ENCODE measurements around the gene IL12B.

IL12B gene

DNA sequence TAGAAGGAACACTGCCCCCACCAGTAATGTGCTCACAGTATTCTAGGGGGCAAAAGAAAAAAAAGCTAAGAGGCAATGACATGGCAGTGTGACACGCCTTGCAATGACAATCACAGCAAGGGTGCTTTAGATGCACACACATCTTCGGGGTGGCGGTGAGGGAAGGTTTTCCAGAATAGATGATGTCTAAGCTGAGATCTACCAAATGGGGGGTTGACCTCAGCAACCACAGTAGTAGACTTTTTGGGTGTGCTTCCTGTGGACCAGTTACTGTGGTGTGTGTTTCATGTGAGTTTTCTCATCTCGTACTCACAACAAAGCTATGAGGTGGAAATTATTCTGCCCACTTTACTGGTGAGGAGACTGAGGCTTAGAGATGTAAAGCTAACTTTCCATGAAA is 10.2 kb upstream of the IL12B start:
- in situ Hi-C loops (cut with MboI; ENCODE audit: low sequenced_read_pairs, unreplicated experiment), result no loop called here
- no peak for DNase-seq (ENCODE audit: low spot score)
- TF ChIP-seq, protein P1, sequence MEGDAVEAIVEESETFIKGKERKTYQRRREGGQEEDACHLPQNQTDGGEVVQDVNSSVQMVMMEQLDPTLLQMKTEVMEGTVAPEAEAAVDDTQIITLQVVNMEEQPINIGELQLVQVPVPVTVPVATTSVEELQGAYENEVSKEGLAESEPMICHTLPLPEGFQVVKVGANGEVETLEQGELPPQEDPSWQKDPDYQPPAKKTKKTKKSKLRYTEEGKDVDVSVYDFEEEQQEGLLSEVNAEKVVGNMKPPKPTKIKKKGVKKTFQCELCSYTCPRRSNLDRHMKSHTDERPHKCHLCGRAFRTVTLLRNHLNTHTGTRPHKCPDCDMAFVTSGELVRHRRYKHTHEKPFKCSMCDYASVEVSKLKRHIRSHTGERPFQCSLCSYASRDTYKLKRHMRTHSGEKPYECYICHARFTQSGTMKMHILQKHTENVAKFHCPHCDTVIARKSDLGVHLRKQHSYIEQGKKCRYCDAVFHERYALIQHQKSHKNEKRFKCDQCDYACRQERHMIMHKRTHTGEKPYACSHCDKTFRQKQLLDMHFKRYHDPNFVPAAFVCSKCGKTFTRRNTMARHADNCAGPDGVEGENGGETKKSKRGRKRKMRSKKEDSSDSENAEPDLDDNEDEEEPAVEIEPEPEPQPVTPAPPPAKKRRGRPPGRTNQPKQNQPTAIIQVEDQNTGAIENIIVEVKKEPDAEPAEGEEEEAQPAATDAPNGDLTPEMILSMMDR (IDR thresholded peaks at IDR 0.05; ENCODE audit: borderline replicate concordance, control extremely low read depth, extremely low read depth, insufficient read depth, missing control alignments), result no peak

DNA sequence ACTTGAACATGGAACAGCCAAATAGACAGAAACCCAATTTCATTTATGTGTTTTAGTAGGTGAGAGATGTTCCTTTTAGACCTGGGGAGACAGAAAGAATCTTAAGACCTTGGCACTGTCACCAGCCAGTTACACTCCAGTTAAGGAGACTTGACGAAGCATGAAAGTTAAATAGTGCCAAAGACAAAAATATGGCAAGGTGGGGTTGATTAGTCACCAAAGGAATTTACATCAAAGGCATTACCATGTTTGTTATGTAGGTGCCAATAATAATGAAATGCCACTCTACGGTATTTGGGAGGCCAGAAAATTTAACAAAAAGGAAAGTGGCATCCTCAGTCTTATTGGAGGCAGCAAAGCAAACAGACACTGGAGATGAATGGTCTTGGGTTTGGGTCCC is 9.2 kb upstream of the IL12B start:
- in situ Hi-C loops (cut with MboI; ENCODE audit: low sequenced_read_pairs, unreplicated experiment), result no loop called here
- DNase-seq (ENCODE audit: low spot score), result no peak

DNA sequence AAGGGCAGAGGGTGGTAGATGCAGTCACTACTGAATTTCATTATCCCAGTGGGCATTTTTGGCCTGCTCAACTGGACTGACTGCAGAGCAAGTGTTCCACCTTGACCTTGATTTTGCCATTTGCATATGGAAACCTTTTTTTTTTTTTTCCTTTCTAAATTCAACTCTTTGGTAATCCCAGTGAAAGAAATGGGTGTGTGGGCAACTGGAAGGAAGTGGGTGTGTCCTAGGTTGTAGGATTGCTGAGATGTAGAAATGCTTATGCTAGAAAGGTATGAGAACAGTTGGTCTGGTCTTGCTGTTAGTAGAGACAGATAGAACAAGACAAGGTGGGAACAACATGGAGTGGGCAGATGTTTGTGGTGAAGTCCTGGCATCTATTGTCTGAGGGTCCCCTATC is 7.8 kb upstream of the IL12B start:
- in situ Hi-C loops (cut with MboI; ENCODE audit: low sequenced_read_pairs, unreplicated experiment), result no loop called here
- DNase-seq (ENCODE audit: low spot score), result no peak

More for the DNA sequence above, 9.2 kb upstream of the IL12B start:
- TF ChIP-seq, protein P1 (IDR thresholded peaks at IDR 0.05; ENCODE audit: borderline replicate concordance, control extremely low read depth, extremely low read depth, insufficient read depth, missing control alignments), result no peak

DNA sequence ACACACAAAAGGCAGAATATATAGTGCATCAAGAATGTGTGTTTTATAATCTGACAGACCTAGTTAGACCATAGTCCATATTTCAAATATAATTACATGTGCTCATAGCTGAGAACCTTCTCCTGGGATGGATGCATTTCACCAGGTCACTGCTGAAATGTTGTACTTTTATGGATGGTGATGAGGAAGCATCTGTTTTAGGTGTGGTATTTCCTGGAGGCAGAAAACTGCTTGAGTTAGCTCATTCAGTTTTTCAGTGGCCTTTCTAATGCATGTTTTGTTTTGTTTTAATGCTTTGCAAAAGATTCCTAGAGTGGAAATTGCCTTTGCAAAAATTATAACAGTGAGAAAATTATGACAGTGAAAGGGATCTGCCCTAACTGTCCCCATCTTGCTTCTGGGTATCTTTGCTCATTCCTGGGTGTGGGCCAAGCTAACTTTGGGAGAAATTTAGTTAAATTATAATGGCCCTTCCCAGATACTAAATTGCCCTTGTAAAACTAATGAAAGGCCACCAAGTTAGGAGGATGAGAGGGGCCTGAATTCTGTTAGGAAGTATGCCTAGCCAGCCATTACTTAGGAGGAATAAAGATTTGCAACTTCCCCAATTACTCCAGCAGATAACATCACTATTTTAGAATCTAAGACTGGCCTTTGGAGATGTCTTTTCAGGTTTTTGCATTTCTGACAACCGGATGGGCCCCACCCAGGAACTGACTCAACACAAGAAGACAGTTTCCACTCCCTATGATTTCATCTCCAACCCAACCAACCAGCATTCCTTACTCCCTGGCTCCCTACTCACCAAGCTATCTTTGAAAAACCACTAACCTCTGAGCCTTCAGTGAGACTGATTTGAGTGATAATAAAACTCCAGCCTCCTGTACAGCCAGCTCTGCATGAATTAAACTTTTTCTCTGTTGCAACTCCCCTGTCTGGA is 7.0 kb upstream of the IL12B start:
- in situ Hi-C loops (cut with MboI; ENCODE audit: low sequenced_read_pairs, unreplicated experiment), result no loop called here
- no peak for DNase-seq (ENCODE audit: low spot score)
- TF ChIP-seq, protein P1 (IDR thresholded peaks at IDR 0.05; ENCODE audit: borderline replicate concordance, control extremely low read depth, extremely low read depth, insufficient read depth, missing control alignments), result no peak

More for the DNA sequence above, 7.8 kb upstream of the IL12B start:
- TF ChIP-seq, protein P1 (IDR thresholded peaks at IDR 0.05; ENCODE audit: borderline replicate concordance, control extremely low read depth, extremely low read depth, insufficient read depth, missing control alignments), result no peak

DNA sequence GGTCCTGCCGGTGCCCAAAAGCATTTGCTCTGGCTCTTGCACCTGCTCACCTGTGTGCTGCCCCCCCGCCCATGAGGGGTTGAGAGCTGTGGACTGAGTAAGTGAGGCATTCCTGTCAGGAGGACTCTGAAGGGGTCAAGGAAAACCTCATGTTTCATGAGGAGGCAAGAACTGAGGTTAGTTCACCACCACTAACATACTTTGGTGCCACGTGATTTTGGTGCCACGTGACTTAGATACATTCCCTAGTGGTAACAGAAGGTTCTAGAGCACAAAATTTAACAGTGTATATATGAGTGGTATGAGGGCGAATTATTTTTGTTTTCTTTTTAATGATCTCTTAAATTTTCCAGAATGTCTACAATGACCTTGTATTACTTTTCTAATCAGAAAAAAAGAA is 6.3 kb upstream of the IL12B start:
- no peak for DNase-seq (ENCODE audit: low spot score)
- TF ChIP-seq, protein P1 (IDR thresholded peaks at IDR 0.05; ENCODE audit: borderline replicate concordance, control extremely low read depth, extremely low read depth, insufficient read depth, missing control alignments), result no peak
- in situ Hi-C loops (cut with MboI; ENCODE audit: low sequenced_read_pairs, unreplicated experiment), result no loop called here

DNA sequence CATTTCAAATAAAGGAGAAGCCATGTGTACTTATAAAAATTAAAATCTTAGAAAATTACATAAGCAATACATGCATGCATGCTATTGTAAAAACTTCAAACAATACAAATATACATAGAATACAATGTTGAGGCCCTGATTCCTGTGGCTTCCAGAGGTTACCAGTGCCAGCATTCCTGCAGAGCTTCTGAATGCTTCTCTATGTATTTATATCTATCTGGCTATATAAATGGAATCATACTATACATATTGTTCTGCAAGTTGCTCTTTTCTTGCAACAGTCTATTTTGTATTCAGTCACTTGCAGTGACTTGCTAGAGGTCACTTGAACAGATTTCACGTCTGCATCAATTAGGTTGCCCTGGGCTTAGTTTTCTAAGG is 3.2 kb upstream of the IL12B start:
- TF ChIP-seq, protein P1 (IDR thresholded peaks at IDR 0.05; ENCODE audit: borderline replicate concordance, control extremely low read depth, extremely low read depth, insufficient read depth, missing control alignments), result no peak
- in situ Hi-C loops (cut with MboI; ENCODE audit: low sequenced_read_pairs, unreplicated experiment), result no loop called here
- DNase-seq (ENCODE audit: low spot score), result no peak

All from GM13976 (cell line).